ENCODE results near the gene PPP6C.
A peak's percentile ranks its signal among the peaks of the same experiment; 100 is the strongest.
"Not testable (repeated sequence)": the region's sequence is repeated elsewhere in the genome, so short reads cannot be mapped to it uniquely, and the experiment has no call there.

PPP6C gene

DNA sequence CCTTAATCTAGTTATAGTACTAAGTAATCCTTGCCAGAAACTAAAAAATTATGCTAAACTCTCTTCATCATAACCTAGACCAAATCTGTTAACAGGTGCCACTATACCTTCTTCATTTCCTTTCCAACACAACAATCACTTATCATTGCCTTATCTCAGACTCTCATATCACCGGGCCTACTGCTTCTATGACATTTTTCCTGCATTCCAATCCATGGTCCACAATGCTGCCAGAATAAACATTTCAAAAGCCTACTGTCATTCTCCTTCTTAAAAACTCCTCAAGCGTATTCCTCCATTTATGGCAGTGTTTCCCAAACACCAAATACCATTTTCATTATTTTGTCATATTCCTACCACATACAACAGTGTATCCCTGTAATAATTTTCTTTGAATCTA, 6.5 kb downstream of the PPP6C start:
- DNase-seq (ENCODE audit: low read depth, low spot score), result no peak

DNA sequence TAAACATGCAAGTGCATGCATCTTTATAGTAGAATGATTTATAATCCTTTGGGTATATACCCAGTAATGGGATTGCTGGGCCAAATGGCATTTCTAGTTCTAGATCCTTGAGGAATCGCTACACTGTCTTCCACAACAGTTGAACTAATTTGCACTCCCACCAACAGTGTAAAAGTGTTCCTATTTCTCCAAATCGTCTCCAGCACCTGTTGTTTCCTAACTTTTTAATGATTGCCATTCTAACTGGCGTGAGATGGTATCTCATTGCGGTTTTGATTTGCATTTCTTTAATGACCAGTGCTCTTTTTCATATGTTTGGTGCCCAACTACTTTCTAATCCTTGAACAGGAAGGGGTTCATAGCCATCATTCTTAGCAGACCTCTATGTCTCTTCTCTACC, 7.8 kb downstream of the PPP6C start:
- DNase-seq (ENCODE audit: low read depth, low spot score), result not testable (repeated sequence)

DNA sequence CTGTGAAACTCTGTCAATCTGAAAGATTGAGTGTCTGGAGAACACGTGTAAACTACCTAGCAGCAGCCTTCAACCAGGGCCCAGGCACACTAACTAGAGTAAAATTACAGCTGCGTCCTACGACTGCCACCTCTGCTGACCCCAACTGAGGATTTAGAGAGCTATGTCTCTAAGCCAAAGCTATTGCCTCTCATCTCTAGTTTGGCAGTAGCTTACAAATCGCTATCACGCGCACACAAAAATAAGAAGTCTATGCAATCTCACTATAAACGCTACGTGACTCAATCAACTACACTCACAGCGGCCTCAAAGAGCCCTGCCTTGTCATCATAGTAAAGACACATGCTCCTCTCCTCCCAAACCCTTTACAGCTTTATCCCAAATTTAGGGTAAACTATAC, 8.7 kb downstream of the PPP6C start:
- DNase-seq (ENCODE audit: low read depth, low spot score), result no peak

- not testable (repeated sequence) for DNase-seq (ENCODE audit: low read depth, low spot score)
Observed at GRCh38 chr9:125179776-125180175, 9.8 kb downstream of the PPP6C start.

- DNase-seq (ENCODE audit: low read depth, low spot score), result no peak
Observed at GRCh38 chr9:125177888-125178287, 11.7 kb downstream of the PPP6C start.

GRCh38 chr9:125176636-125177035, 13.0 kb downstream of the PPP6C start:
- DNase-seq (ENCODE audit: low read depth, low spot score), result no peak

DNA sequence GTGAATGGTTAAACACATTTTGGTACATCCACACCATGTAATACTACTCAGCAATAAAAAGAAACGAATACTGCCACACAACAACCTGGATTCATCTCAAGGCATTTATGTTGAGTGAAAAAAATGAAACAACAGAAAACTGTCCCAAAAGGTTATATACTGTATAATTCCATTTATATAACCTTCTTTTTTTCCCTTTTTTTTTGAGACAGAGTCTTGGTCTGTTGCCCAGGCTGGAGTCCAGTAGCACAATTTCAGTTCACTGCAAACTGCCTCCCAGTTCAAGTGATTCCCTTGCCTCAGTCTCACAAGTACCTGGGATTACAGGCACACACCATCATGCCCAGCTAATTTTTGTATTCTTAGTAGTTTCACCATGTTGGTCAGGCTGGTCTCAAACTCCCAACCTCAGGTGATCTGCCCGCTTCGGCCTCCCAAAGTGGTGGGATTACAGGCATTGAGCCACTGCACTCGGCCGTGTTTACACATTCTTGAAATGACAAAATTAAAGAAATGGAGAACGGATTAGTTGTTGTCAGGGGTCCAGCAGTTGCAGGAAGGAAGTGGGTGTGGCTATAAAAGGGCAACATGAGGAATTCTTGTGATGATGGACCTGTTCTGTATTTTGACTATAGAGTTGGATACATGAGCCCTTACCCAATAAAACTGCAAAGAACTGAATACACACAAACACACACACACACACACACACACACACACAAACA, 17.4 kb downstream of the PPP6C start:
- DNase-seq (ENCODE audit: low read depth, low spot score), result no peak

- no peak for DNase-seq (ENCODE audit: low read depth, low spot score)
Observed at GRCh38 chr9:125169895-125170294, 19.7 kb downstream of the PPP6C start.

DNA sequence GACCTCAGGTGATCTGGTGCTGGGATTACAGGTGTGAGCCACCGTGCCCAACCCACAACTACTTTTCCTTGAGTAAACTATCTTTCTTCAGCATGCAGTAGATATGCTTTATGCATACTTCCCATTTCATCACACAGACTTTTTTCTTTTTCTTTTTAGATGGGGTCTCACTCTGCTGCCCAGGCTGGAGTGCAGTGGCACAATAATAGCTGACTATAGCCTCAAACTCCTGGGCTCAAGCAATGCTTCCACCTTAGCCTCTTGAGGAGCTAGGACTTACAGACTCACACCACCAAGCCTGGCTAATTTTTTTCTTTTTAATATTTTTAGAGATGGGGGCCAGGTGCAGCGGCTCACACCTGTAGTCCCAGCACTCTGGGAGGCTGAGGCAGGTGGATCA, 22.8 kb downstream of the PPP6C start:
- DNase-seq (ENCODE audit: low read depth, low spot score), result no peak

DNA sequence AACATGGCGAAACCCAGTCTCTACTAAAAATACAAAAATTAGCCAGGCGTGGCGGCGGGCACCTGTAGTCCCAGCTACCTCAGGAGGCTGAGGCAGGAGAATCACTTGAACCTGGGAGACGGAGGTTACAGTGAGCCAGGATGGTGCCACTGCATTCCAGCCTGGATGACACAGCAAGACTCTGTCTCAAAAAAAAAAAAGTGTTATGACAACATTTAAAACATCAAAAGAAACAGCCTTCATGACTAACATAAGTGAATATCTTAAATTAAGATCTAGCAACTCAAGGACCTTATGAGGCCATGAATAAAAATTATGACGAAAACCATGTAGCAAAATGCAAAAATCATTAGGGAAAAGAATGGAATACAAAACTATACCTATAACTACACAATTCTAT, 26.7 kb downstream of the PPP6C start:
- not testable (repeated sequence) for DNase-seq (ENCODE audit: low read depth, low spot score)

DNA sequence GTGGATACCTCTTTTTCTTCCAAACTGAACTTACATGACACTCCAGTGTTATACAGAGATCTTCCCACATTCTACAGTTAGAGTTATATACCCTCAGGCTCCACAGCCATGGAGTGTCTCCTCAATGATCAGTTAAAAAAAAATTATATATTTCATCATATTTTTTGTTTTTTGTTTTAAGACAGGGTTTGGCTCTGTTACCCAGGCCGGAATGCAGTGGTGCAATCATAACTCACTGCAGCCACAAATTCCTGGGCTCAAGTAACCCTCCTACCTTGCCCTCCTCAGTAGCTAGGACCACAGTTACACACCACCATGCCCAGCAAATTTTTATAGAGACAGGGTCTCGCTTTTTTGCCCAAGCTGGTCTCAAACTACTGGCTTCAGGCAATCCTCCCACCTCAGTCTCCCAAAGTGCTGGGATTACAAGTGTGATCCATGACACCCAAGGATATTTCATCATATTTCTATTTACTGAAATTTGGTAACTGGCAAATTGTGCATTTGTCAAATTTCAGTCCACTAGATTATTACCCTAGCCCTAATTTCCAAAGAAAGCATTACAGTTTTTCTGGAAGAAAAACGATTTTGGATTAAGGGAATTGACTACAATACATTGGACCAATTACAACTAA, 28.2 kb downstream of the PPP6C start:
- DNase-seq (ENCODE audit: low read depth, low spot score), result no peak

DNA sequence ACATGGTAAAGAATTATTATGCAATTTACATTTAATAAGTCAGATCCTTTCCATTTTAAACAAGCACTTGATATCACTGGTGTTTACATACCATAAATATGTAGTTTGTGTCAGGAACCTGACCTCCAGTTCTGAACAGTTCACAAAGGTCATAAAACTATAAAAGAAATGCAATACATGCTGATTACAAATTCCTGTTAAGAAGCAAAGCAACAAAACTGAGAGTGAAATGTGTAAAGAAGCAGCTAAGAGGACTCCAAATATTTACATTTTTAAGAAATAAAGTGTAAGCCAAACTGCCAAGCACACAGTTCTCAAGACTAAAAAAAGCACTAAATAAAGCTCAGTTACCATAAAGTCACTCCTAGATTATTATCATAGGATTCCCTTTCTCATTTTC, 28.9 kb downstream of the PPP6C start:
- no peak for DNase-seq (ENCODE audit: low read depth, low spot score)

- DNase-seq (ENCODE audit: low read depth, low spot score), result no peak
Observed at GRCh38 chr9:125156551-125156950, 33.1 kb downstream of the PPP6C start.

- no peak for DNase-seq (ENCODE audit: low read depth, low spot score)
Observed at GRCh38 chr9:125153712-125154367, 35.8 kb downstream of the PPP6C start.

DNA sequence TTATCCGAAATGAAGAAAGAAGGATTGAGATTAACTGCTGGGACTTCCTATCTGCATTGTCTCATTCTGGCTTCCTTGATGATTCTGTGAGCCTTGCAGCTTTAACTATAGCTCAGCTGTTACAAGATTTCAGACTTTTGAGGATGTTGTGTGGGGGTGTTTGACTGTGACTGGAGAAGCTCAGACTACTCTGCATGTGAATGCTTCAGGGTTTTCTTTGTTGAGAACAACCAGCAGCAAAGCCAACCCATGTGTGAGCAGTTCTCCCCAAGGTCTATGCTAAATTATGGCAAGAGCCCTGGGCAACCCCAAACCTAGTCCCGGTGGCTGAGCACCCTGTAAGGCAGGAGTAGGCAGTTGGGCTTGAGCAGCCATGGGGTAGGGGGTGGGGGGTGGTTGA, 37.9 kb downstream of the PPP6C start:
- DNase-seq (ENCODE audit: low read depth, low spot score), result no peak

DNA sequence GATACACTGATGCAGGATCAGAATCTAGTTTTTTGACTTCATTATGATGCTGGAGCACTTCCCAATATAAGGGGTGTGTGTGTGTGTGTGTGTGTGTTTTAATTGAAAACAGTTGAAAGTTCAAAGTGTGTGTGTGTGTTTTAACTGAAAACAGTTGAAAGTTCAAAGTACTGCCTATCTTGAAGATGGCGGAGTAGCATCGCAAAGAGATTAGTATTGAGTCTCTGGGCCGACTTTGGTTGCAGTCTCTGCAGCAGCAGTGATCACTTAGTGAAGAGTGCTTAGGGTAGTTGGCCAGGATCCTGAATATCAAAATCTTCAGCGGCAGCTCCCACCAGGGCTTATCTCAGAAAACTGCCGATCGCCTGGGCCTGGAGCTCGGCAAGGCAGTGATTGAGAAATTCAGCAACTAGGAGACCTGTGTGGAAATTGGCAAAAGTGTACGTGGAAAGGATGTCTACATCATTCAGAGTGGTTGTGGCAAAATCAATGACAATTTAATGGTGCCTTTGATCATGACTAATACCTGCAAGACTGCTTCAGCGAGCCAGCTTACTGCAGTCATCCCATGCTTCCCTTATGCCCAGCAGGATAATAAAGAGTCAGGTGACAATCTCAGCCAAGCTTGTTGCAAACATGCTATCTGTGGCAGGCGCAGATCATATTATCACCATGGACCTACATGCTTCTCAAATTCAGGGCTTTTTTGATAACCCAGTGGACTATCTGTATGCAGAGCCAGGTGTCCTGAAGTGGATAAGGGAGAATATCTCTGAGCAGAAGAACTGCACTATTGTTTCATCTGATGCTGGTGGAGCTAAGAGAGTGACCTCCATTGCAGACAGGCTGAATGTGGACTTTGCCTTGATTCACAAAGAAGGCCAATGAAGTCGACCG, 39.0 kb downstream of the PPP6C start:
- no peak for DNase-seq (ENCODE audit: low read depth, low spot score)

- DNase-seq (ENCODE audit: low read depth, low spot score), result no peak
Observed at GRCh38 chr9:125147401-125147951, 42.1 kb downstream of the PPP6C start.

DNA sequence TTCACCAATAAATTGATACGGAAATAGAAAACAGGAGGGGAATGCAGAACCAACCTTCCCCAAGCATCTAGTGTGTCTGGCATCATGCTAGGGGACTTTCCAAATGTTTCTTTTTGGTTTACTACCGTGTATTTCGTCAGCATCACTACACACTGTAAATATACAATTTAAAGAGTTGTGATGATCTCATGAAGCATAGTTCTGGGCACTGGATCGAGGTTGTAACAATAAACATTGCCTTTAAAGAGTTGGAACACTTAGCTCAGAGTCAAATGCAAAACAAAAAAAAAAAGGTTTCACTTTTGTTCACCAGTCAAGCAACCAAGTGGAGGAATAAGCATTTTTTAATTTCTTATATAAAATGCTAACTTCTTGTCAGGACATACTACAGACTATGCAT, 43.4 kb downstream of the PPP6C start:
- DNase-seq (ENCODE audit: low read depth, low spot score), result no peak

DNA sequence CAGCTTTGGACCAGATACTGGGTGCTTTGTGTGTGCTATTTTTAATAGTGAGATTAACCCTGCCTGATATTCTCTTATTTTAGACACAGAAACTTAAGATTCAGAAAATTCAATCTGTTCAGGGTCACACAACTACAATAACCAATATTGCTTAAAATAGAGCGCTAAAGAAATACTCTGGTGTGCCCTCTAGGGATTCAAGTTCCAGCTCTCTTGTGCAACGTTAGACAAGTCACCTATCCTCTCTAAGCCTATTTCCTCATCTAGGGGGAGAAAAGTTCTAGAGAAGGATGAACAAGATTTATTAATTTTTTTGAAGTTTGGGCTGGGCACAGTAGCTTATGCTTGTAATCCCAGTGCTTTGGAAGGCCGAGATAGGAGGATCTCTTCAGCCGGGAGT, 44.2 kb downstream of the PPP6C start:
- no peak for DNase-seq (ENCODE audit: low read depth, low spot score)

DNA sequence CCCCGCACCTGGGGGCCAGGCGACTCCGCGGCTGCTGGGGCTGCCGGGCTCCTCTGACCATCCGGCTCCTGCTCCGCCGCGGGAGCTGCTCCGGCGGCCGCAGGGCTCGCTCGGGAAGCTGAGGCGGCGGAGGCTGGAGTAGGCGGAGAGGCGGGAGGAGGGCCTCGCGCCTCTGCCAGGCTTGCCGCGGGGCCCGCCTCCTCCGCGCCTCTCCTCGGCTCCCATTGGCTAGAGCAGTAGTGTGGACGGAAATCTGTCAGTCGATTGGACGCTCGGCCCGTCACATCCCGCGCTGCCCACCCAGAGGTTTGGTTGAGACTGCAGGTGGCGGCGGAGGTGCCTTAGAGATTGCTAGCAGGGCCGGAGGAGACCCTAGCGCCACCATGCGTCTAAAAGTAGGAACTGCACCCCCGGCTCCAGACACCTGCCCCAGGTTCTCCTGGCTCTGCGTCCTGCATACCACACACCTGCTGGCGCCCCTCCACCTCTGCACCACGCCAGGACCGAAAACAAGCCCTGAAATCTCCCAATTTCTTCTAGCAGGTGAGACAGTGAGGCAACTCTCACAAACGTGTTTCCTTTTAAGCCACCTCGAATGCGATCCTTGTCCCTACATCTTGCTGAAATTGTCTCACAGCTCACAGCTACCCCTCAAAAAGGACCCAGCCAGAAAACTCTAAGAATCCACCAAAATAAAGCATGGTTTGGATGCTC, 46.1 kb downstream of the PPP6C start, which contains the start of gene SCAI:
TSS of gene SCAI (minus strand) at position 152 of the 714 bp plus-strand sequence. CDS start at position 61, 91 bp downstream.
- peak; percentile 96 for DNase-seq (ENCODE audit: low read depth, low spot score)
